HepG2 (cell line): Measurements from ENCODE around the gene TMEM240.

Source experiments
- CBX5 ChIP-seq: sonication (generic); formaldehyde crosslinking; IDR thresholded peaks from 2 replicates; pipeline ENCODE4 v1.4.0; 2020; ENCODE audit warnings: missing genetic modification reagents, borderline replicate concordance
- EZH2 ChIP-seq: conservative IDR thresholded peaks from 2 replicates; pipeline ENCODE4 v1.6.1; 2012; ENCODE audit warnings: mild to moderate bottlenecking, low read depth, low read length, moderate library complexity
- KAT8 ChIP-seq: IDR thresholded peaks from 2 replicates; pipeline ENCODE4 v1.6.1; 2016; ENCODE audit warnings: missing genetic modification reagents, missing compliant biosample characterization
- RAD51 ChIP-seq: fragments of 450-650 bp; IDR thresholded peaks from 2 replicates; pipeline ENCODE4 v1.6.1; 2016; ENCODE audit warnings: borderline replicate concordance
- REST ChIP-seq, 2 experiments: IDR thresholded peaks; 2 replicates each; pipeline ENCODE4 v1.6.1; 2011 to 2012; ENCODE audit warnings: low read length in 2 of 2, borderline replicate concordance in 1 of 2, low read depth in 1 of 2, mild to moderate bottlenecking in 1 of 2, moderate library complexity in 1 of 2
- SIN3A ChIP-seq: IDR thresholded peaks from 2 replicates; pipeline ENCODE4 v1.6.1; 2011; ENCODE audit warnings: low read depth, mild to moderate bottlenecking, control low read depth, low read length, borderline replicate concordance
- TOE1 ChIP-seq: sonication (generic); formaldehyde crosslinking; IDR thresholded peaks from 2 replicates; pipeline ENCODE4 v1.4.0; 2020; ENCODE audit warnings: mild to moderate bottlenecking, missing genetic modification reagents
- YY1 ChIP-seq: IDR thresholded peaks from 2 replicates; pipeline ENCODE4 v1.6.1; 2011; ENCODE audit warnings: low read length, low read depth, moderate library complexity, mild to moderate bottlenecking; ENCODE audit not compliant: insufficient read depth, insufficient replicate concordance
- ZNF780A ChIP-seq: sonication (generic); formaldehyde crosslinking; IDR thresholded peaks from 2 replicates; pipeline ENCODE4 v1.8.0; 2022; ENCODE audit warnings: mild to moderate bottlenecking, missing genetic modification reagents, moderate library complexity
- TF ChIP-seq, protein P1 (sequence below): sonication (generic); formaldehyde crosslinking; IDR thresholded peaks from 2 replicates; pipeline ENCODE4 v1.4.0; 2020; ENCODE audit warnings: missing genetic modification reagents
- TF ChIP-seq, protein P2 (sequence below): sonication (generic); formaldehyde crosslinking; IDR thresholded peaks from 2 replicates; pipeline ENCODE4 v1.9.0; 2021; ENCODE audit warnings: missing genetic modification reagents, mild to moderate bottlenecking, borderline replicate concordance

GRCh38 chr1:1529321-1529720 is 11.1 kb downstream of the TMEM240 start:
- no peak for TF ChIP-seq REST (IDR thresholded peaks at IDR 0.05; ENCODE audit: borderline replicate concordance in 1 of 2, low read depth in 1 of 2, low read length in 2 of 2)
- TF ChIP-seq, protein P1, sequence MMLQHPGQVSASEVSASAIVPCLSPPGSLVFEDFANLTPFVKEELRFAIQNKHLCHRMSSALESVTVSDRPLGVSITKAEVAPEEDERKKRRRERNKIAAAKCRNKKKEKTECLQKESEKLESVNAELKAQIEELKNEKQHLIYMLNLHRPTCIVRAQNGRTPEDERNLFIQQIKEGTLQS (CRISPR knock-in tag), result no peak
- no peak for TF ChIP-seq EZH2
- no peak for TF ChIP-seq KAT8
- no peak for TF ChIP-seq TOE1 (CRISPR knock-in tag)
- no peak for TF ChIP-seq RAD51
- TF ChIP-seq SIN3A, result no peak
- TF ChIP-seq, protein P2, sequence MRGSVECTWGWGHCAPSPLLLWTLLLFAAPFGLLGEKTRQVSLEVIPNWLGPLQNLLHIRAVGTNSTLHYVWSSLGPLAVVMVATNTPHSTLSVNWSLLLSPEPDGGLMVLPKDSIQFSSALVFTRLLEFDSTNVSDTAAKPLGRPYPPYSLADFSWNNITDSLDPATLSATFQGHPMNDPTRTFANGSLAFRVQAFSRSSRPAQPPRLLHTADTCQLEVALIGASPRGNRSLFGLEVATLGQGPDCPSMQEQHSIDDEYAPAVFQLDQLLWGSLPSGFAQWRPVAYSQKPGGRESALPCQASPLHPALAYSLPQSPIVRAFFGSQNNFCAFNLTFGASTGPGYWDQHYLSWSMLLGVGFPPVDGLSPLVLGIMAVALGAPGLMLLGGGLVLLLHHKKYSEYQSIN (CRISPR knock-in tag), result no peak
- no peak for TF ChIP-seq YY1
- TF ChIP-seq ZNF780A (CRISPR knock-in tag), result no peak
- TF ChIP-seq CBX5 (CRISPR knock-in tag), result no peak
